GM19397 (cell line): ENCODE measurements around the gene NUCKS1.

Source experiments
- ATAC-seq: cut with Tn5 transposase; IDR thresholded peaks from one replicate; pipeline ENCODE4 v1.9.1; 2021; ENCODE audit warnings: mild to moderate bottlenecking, moderate library complexity; ENCODE audit not compliant: unreplicated experiment

Gene NUCKS1

GRCh38 chr1:205772607-205773032 is 22.6 kb upstream of the NUCKS1 start:
- ATAC-seq: no peak

GRCh38 chr1:205770618-205771017 is 20.6 kb upstream of the NUCKS1 start:
- no peak for ATAC-seq

GRCh38 chr1:205769641-205770365 is 19.8 kb upstream of the NUCKS1 start:
- no peak for ATAC-seq

GRCh38 chr1:205767248-205767647 is 17.3 kb upstream of the NUCKS1 start:
- ATAC-seq: no peak

- ATAC-seq: no peak
These were observed 16.6 kb upstream of the NUCKS1 start for GRCh38 chr1:205766570-205766969.

- no peak for ATAC-seq
These were observed 16.1 kb upstream of the NUCKS1 start for GRCh38 chr1:205766038-205766437.

- ATAC-seq: no peak
These were observed 14.6 kb upstream of the NUCKS1 start for GRCh38 chr1:205764578-205764977.

GRCh38 chr1:205763980-205764379 is 14.0 kb upstream of the NUCKS1 start:
- ATAC-seq: no peak

GRCh38 chr1:205760606-205761005 is 10.6 kb upstream of the NUCKS1 start:
- no peak for ATAC-seq

- no peak for ATAC-seq
These were observed 6.6 kb upstream of the NUCKS1 start for GRCh38 chr1:205756552-205756951.

GRCh38 chr1:205754857-205755256 is 4.9 kb upstream of the NUCKS1 start:
- ATAC-seq: no peak

GRCh38 chr1:205751036-205751651 is 1.2 kb upstream of the NUCKS1 start:
- no peak for ATAC-seq

- peak; percentile 80 for ATAC-seq
These were observed 496 bp downstream of the NUCKS1 start for GRCh38 chr1:205749234-205750137.

- ATAC-seq: peak; percentile 9
These were observed 1.4 kb downstream of the NUCKS1 start for GRCh38 chr1:205748403-205749233.

GRCh38 chr1:205746757-205747412 is 3.1 kb downstream of the NUCKS1 start:
- ATAC-seq: no peak

GRCh38 chr1:205744403-205744802 is 5.6 kb downstream of the NUCKS1 start:
- ATAC-seq: no peak

GRCh38 chr1:205743977-205744376 is 6.0 kb downstream of the NUCKS1 start:
- no peak for ATAC-seq

- no peak for ATAC-seq
These were observed 8.3 kb downstream of the NUCKS1 start for GRCh38 chr1:205741681-205742080.

GRCh38 chr1:205739348-205740160 is 10.4 kb downstream of the NUCKS1 start:
- ATAC-seq: no peak
